Progenitor cell of endocrine pancreas (in vitro differentiated cells): ENCODE measurements around the gene APOA4. TPM values are rescaled to one million over a fixed set of nuclear protein-coding genes. Genes with fewer than 3 reads are reported as not detected.

Experiments
- DNase-seq: peaks from one replicate; pipeline ENCODE4 v3.0.0; 2021; ENCODE audit warnings: low spot score; ENCODE audit not compliant: unreplicated experiment
- H3K27ac Mint-ChIP-seq: 2 replicates; pipeline ENCODE4 v1.8.0; 2021; ENCODE audit warnings: mild to moderate bottlenecking, moderate library complexity, mixed read lengths
- H3K27me3 Mint-ChIP-seq: 2 replicates; pipeline ENCODE4 v1.8.0; 2021; ENCODE audit warnings: mixed read lengths
- H3K36me3 Mint-ChIP-seq: 2 replicates; pipeline ENCODE4 v1.8.0; 2022; ENCODE audit warnings: mixed read lengths; ENCODE audit not compliant: insufficient read depth
- H3K4me1 Mint-ChIP-seq: 2 replicates; pipeline ENCODE4 v1.8.0; 2021; ENCODE audit warnings: low read depth, mixed read lengths
- H3K4me3 Mint-ChIP-seq: 2 replicates; pipeline ENCODE4 v1.8.0; 2021; ENCODE audit warnings: low read depth, mild to moderate bottlenecking, moderate library complexity, mixed read lengths
- H3K9me3 Mint-ChIP-seq: 2 replicates; pipeline ENCODE4 v1.8.0; 2021; ENCODE audit warnings: low read depth, mixed read lengths
- total RNA-seq: library from RNA; stranded (reverse); gene quantifications from 2 replicates; pipeline ENCODE4 v1.2.1, GENCODE V29; 2021
- TF ChIP-seq, protein P1 (sequence below): fragments of 200-600 bp; sonication (generic); IDR thresholded peaks from one replicate; pipeline ENCODE4 v1.5.0; 2021; ENCODE audit warnings: antibody characterized with exemption, mild to moderate bottlenecking; ENCODE audit not compliant: unreplicated experiment

Gene APOA4
- total RNA-seq, 1 donor from 2014 or later: not detected

DNA sequence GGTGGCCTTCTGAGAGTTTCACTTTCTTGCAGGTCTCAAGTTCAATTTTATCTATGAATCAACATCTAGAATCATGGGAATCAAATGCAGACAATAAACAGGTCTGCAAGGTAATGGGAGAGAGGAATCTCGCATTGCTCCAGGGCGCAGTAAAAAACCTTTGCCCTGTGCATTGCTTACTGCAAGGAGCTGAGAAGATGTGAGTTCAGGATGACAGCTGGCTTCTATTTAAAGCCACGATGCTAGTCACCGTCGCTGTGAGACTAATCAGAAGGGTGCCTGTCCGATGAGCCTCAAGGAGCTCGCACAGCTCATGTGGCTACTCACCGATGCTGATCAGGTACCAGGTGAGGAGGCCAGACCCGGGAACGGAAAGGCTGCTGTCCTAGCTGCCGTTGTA, 44.5 kb upstream of the APOA4 start:
- Mint-ChIP-seq H3K9me3 (no peaks in the 10 kb centered on the region), H3K4me3 (no peak overlapping the region), H3K4me1 (no peaks in the 10 kb centered on the region), H3K27ac (no peak overlapping the region), H3K27me3 (no peaks in the 10 kb centered on the region), H3K36me3 (peaks cover 31% of the 10 kb centered on the region)
- TF ChIP-seq, protein P1, sequence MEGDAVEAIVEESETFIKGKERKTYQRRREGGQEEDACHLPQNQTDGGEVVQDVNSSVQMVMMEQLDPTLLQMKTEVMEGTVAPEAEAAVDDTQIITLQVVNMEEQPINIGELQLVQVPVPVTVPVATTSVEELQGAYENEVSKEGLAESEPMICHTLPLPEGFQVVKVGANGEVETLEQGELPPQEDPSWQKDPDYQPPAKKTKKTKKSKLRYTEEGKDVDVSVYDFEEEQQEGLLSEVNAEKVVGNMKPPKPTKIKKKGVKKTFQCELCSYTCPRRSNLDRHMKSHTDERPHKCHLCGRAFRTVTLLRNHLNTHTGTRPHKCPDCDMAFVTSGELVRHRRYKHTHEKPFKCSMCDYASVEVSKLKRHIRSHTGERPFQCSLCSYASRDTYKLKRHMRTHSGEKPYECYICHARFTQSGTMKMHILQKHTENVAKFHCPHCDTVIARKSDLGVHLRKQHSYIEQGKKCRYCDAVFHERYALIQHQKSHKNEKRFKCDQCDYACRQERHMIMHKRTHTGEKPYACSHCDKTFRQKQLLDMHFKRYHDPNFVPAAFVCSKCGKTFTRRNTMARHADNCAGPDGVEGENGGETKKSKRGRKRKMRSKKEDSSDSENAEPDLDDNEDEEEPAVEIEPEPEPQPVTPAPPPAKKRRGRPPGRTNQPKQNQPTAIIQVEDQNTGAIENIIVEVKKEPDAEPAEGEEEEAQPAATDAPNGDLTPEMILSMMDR: no peak
- DNase-seq: no peak

DNA sequence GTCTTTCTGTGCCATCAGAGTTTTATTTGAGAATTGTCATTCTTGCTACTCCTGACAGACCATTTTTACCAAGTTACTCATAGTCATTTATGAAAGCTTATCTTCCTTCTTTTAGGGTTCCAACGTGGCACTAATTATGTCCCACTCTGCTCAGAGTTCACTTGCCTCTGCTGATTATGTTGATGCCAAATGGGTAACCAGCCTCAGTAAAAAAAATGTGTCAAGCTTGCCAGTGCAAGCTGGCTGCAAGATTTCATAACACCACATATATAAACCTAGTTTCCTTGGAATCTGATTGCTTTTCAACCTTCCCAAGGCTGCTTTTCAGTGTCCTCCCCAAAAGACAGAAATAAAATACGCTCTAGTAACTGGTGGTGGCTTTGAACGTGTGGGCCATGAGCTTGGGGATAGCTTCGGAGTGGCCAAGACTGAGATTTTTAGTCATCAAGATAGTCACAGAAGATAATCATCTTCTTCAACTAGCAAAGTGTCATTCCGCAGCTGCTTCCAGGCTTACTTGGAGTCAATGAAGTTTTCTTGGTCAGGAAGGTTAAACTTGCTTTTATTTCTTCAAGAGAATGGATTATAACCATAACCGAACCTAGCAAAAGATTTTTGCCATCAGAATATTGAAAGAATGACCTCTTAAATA, 43.8 kb upstream of the APOA4 start:
- no peaks in the 10 kb centered on the region for H3K4me1 Mint-ChIP-seq
- H3K4me3 Mint-ChIP-seq: no peak overlapping the region
- H3K36me3 Mint-ChIP-seq: peaks cover 30% of the 10 kb centered on the region

DNA sequence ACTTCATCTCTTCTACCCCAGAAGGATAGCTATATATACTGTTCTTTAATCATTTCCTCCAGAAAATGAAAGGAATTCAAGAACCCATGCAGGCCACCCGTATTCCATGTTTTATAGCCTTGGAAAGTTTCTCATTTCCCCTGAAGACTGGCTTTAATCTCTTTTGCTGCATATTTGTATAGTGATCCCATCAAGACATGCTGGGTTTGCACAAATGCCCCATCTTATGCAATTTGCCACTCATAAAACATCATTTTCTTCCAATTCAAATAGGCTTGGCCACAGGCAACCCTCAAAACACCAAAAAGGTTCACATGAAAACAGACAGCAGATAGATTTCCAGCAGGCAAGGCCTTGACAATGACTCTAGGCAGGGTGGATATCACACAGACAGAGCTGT, 42.6 kb upstream of the APOA4 start:
- H3K27me3 Mint-ChIP-seq: no peaks in the 10 kb centered on the region
- no peaks in the 10 kb centered on the region for H3K9me3 Mint-ChIP-seq
- peaks cover 30% of the 10 kb centered on the region for H3K36me3 Mint-ChIP-seq

More for the DNA sequence above, 43.8 kb upstream of the APOA4 start:
- H3K27me3 Mint-ChIP-seq: no peaks in the 10 kb centered on the region
- no peak for DNase-seq
- TF ChIP-seq, protein P1: no peak
- no peak overlapping the region for H3K27ac Mint-ChIP-seq
- no peaks in the 10 kb centered on the region for H3K9me3 Mint-ChIP-seq

DNA sequence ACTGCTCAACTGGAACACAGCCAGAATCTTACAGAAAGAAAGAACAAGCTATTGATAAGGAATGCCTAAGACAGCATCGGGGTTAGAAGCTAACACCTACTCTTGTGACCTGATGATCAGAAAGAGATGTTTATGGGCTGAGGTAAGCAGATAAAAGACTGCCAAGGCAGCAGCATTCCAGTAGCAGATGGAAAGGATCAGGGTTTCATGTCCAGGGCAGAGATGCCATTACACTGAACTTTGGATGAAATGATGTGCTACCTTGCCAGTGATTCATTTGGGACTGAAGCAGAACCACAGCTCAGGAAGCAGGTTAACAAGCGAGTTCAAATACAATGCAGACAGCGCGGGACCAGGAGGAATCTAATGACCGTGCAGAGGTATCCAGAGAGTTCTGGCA, 41.4 kb upstream of the APOA4 start:
- H3K27ac Mint-ChIP-seq: no peak overlapping the region
- DNase-seq: no peak

More for the DNA sequence above, 42.6 kb upstream of the APOA4 start:
- Mint-ChIP-seq H3K27ac (no peak overlapping the region), H3K4me1 (no peaks in the 10 kb centered on the region), H3K4me3 (no peak overlapping the region)
- TF ChIP-seq, protein P1: no peak
- no peak for DNase-seq

DNA sequence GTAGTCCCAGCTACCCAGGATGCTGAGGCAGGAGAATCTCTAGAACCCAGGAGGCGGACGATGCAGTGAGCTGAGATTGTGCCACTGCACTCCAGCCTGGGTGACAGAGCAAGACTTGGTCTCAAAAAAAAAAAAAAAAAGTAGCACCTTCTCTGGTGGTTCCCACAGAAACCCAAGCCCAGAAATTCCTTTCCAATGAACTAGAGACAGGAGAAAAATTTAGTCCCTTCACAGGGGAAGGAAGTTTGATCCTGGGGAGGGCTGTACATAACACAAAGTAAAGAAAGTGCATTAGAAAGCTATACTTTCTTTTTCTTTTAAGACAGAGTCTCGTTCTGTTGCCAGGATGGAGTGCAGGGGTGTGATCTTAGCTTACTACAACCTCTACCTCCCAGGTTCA, 39.8 kb upstream of the APOA4 start:
- TF ChIP-seq, protein P1: no peak
- peaks cover 32% of the 10 kb centered on the region for H3K36me3 Mint-ChIP-seq
- no peak overlapping the region for H3K27ac Mint-ChIP-seq
- H3K4me1 Mint-ChIP-seq: no peaks in the 10 kb centered on the region
- H3K4me3 Mint-ChIP-seq: no peak overlapping the region
- H3K27me3 Mint-ChIP-seq: no peaks in the 10 kb centered on the region
- DNase-seq: no peak
- no peaks in the 10 kb centered on the region for H3K9me3 Mint-ChIP-seq

More for the DNA sequence above, 41.4 kb upstream of the APOA4 start:
- TF ChIP-seq, protein P1: no peak
- Mint-ChIP-seq H3K27me3 (no peaks in the 10 kb centered on the region), H3K9me3 (no peaks in the 10 kb centered on the region), H3K4me3 (no peak overlapping the region), H3K36me3 (peaks cover 29% of the 10 kb centered on the region), H3K4me1 (no peaks in the 10 kb centered on the region)
